Stimulated activated CD4-positive, alpha-beta T cell treated with anti-CD3 and anti-CD28 coated beads, Interleukin-12 subunit alpha, Interleukin-12 subunit beta, amount 100 ng/mL, for 4 hours (primary cell): Measurements from ENCODE around the gene GLIPR1L2.
"Not testable (repeated sequence)": the region's sequence is repeated elsewhere in the genome, so short reads cannot be mapped to it uniquely, and the experiment has no call there.

Experiments used
- DNase-seq: peaks from one replicate; pipeline ENCODE4 v3.0.0-alpha.2; 2020

GLIPR1L2 gene

DNA sequence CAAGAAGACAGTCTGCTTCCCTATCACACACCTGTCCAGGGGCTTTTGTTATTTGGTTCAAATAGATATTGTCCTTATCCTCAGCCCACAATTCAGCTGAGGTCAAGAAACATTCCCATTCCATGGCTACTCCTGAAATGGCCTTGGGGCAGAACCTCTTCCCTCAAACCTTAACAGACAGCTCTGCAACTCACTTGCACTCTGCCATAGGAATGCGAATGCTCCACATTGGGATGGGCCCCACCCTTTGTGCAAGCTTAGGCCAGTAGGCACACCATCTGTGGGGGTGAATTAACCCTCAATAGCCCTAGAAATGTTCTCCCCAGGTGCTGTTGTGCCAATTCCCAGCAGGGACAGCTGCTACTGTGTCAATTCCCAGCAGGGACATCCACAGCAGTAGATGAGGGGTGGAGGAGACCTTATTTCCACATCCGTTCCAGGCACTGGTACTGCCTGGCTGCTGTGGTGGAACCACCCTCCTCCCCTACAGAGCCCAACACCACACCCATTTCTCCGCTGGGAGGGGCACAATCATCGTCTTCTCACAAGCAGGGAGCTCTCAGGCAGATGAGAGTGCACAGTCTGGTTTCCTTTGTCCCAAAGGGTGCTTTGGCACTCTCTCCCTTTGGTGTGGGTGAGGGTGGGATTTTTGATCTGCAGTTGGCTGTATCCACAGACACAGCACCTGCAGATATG, 47.3 kb downstream of the GLIPR1L2 start:
- DNase-seq = no peak

GRCh38 chr12:75439048-75439447, 48.2 kb downstream of the GLIPR1L2 start:
- DNase-seq = no peak

- DNase-seq = no peak
Measured at GRCh38 chr12:75439930-75440329, 49.0 kb downstream of the GLIPR1L2 start.

DNA sequence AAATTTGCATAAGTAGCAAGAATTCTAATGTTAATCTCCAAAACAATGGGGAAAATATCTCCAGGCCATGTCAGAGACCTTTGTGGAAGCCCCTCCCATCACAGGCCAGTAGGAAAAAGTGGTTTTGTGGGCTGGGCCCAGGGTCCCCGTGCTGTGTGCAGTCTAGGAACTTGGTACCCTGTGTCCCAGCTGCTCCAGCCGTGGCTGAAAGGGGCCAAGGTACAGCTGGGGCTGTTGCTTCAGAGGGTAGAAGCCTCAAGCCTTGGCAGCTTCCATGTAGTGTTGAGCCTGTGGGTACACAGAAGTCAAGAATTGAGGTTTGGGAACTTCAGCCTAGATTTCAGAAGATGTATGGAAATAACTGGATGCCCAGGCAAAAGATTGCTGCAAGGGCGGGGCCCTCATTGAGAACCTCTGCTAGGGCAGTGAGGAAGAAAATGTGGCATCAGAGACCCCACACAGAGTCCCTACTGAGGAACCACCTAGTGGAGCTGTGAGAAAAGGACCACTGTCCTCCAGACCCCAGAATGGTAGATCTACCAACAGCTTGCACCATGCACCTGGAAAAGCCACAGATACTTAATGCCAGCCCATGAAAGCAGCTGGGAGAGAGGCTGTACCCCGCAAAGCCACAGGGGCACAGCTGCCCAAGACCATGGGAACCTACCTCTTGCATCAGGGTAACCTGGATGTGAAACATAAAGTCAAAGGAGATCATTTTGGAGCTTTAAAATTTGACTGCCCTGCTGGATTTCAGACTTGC, 51.0 kb downstream of the GLIPR1L2 start:
- DNase-seq = not testable (repeated sequence)

DNA sequence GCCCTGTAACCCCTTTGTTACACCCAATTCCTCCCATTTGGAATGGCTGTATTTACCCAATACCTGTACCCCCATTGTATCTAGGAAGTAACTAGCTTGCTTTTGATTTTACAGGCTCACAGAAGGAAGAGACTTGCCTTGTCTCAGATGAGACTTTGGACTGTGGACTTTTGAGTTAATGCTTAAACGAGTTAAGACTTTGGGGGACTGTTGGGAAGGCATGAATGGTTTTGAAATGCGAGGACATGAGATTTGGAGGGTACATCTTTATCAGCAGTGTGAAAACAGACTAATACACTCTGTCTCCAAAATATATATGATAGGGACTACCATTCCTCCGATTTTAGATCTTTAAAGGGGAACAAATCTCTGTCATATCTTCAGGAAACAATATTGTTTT, 51.6 kb downstream of the GLIPR1L2 start:
- not testable (repeated sequence) for DNase-seq

GRCh38 chr12:75443709-75444108, 52.8 kb downstream of the GLIPR1L2 start:
- no peak for DNase-seq

DNA sequence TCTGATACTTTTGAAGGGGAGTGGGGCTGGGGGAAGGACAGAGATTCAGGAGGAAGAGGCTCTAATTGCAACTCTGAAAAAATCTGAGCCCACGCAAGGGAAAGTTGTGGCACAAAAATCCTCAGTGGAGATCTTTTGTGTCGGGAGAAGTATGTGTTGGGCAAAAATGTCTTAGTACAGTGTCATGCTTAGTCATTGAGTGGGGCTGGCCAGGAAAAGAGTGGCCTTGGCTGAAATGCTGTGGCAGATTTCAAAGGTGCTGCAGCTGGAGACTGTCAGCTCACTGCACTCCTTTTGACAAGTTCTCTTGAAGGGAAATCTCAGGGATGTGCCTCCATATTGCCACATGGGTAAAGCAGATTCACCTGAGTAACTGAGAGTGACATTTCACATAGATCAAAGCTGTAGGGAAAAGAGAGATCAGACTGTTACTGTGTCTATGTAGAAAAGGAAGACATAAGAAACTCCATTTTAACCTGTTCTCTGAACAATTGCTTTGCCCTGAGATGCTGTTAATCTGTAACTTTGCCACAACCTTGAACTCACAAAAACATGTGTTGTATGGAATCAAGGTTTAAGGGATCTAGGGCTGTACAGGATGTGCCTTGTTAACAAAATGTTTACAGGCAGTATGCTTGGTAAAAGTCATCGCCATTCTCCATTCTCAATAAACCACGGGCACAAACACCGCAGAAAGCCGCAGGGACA, 53.7 kb downstream of the GLIPR1L2 start:
- no peak for DNase-seq

DNA sequence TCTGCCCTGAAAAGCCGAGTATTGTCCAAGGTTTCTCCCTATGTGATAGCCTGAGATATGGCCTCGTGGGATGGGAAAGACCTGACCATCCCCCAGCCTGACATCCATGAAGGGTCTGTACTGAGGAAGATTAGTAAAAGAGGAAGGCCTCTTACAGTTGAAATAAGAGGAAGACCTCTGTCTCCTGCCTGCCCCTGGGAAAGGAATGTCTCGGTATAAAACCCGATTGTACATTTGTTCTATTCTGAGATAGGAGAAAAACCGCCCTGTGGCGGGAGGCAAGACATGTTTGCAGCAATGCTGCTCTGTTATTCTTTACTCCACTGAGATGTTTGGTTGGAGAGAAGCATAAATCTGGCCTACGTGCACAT, 54.2 kb downstream of the GLIPR1L2 start:
- DNase-seq = not testable (repeated sequence)

DNA sequence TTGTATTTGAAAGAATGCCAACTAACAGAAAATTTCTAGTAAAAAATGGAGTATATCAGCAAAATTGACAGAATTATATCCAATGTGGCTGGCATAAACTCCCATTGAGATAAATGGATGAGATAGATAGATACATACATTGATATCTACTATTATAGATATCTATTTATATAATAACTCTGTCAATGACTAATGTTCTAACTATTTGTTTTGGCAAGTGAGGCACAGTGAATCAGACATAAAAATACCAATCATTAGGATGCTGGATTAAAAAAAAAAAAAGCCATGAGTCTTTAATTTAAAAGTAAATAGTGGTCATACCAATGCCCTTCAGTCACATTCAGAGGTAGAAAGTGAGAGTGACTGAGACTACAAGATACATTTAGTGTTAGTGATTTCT, 56.0 kb downstream of the GLIPR1L2 start:
- no peak for DNase-seq

- no peak for DNase-seq
Measured at GRCh38 chr12:75447691-75448393, 57.0 kb downstream of the GLIPR1L2 start.

- no peak for DNase-seq
Measured at GRCh38 chr12:75452675-75453330, 61.9 kb downstream of the GLIPR1L2 start.

GRCh38 chr12:75455839-75456238, 65.0 kb downstream of the GLIPR1L2 start:
- DNase-seq = no peak

DNA sequence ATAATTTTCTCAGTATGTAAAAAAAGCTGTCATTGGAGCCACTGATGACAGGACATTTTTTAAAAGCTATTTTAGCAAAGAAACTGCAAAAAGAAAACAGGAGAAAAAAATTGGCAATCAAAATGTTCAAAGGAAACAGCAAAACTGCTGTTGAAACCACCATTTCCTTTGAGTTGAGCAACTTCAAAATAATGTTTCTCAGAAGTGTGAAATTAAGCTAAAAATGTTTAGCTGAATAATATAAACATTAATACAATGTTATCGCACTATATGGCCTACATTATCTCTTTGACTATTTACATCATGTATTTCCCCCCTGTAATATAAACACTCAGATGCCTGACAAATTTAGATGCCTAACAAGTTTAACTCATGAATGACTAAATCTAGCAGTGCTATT, 66.3 kb downstream of the GLIPR1L2 start:
- no peak for DNase-seq

- DNase-seq = not testable (repeated sequence)
Measured at GRCh38 chr12:75457866-75458265, 67.0 kb downstream of the GLIPR1L2 start.

DNA sequence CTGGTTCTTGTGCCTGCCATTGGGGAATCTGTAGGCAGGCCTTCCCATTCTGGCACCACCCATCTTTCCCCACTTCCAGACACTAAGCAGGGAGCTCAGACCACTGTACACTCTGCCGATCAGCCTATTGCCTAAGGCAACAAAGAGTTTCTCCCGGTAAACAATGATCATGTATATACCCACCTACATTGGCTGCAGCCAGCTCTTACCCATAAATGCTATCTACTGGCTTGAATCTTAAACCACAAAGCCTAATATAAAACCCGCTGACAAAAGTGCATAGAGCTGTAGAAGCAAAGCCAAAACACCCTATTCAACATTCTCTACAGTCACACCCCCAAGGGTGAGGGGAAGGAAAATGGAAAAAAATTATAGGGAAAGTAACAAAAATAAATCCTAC, 68.9 kb downstream of the GLIPR1L2 start:
- no peak for DNase-seq

- DNase-seq = no peak
Measured at GRCh38 chr12:75460204-75460603, 69.3 kb downstream of the GLIPR1L2 start.

DNA sequence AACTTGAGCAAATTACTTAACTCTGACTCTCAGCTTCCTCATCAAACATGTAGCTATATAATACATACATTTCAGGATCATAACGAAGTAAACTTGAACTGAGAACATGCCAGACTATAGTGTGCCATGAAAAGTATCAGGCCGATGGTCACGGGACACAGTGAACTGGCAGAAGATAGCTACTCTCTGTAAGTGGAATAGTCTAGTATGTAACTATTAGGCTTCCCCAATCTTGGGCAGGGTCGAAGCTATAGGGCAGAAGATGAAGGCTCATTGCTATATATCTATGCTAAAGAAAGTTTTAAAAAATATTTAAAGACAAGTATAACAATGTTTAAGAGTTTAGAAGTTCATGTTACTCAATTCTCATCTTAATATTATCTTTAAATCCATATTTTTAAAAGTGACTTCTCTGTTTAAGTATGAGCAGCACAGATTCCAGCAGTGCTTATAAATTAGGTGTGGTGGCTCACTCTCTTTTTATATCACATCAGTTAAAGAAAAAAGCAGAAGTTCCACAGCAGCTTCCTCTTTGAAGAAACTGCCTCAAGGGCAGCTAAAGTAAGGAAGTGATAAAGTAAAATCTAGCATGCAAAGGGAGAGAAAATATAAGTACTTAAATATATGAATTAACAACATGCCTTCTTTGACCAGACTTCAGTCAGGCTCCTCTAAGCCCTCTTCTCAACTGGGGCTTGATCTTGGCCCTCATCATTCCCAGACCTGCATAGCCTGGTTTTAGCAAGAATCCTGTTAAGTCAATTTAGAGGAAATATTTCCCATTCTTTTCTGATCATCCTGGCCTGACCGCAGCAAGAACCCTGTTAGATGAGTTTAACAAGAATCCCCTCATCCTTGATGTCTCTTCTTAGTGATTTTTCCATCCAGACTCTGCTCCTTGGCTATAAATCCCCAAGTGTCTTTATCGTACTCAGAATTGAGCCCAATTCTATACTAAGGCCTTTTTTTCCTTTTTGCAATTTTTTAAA, 81.3 kb downstream of the GLIPR1L2 start:
- no peak for DNase-seq

DNA sequence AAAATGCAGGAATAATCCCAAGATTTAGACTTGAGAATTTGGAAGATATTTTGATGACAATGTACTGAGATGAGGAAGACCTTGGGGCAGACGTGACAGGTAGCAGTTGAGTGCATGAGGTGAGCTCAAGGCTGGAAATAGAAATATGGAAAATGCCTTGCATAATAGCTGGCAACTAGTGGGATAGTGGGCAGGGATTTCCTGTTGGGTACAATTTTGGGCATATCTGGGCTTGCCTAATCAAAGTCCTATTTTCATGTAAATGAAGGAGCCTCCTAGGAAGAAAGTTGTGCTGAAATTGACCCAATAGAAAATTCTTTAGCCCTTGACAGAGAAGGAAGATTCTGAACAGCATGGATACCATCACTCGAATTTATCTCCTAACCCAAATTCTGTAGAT, 83.2 kb downstream of the GLIPR1L2 start:
- no peak for DNase-seq

GRCh38 chr12:75476071-75476470, 85.2 kb downstream of the GLIPR1L2 start:
- no peak for DNase-seq

GRCh38 chr12:75477137-75477536, 86.2 kb downstream of the GLIPR1L2 start:
- no peak for DNase-seq

DNA sequence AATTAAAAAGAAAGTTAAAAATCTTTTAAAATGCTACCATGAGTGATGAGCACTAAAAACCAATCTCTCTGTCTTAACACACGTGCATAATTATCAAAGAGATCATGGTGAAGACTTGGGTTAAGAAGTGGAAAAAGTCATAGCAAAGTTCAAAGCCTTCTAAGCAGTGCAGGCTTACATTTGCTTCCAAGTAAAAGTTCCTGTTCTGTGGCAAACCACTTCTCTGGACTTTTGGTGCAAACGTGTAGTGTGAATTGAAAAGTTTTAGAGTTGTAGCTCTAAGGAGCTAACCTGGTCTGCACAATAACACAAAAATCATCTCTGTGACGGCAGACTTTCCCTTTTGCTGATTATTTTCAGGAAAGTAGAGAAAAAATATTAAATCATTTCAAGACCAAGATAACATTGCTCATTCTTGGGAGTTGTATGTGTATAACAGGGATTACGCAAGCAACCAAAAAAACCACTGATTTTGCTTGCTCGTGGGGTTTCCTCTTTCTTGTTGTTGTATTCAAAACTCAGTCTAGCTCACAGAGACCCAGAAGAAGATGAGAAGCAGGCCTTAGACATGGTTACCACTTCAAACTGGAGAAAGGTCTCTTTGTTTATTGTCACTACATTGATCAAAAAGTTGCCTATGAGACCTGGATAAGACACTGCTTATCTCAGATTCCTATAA, 87.4 kb downstream of the GLIPR1L2 start:
- no peak for DNase-seq
